MG63 (cell line): ENCODE results near the gene ZNF624. TPM values are rescaled to one million over a fixed set of nuclear protein-coding genes. Genes with fewer than 3 reads are reported as not detected.
"Not testable (repeated sequence)": the region's sequence is repeated elsewhere in the genome, so short reads cannot be mapped to it uniquely, and the experiment has no call there.

Experiments
- DNase-seq: peaks from one replicate; pipeline ENCODE4 v3.0.0-alpha.2; 2020
- H3K27me3 ChIP-seq: fragments of 250-450 bp; sonication (Bioruptor Pico); 2 replicates; pipeline ENCODE4 v1.5.1; 2020; ENCODE audit warnings: mild to moderate bottlenecking, moderate library complexity
- H3K36me3 ChIP-seq: fragments of 250-450 bp; sonication (Bioruptor Pico); 2 replicates; pipeline ENCODE4 v1.5.1; 2020; ENCODE audit warnings: mild to moderate bottlenecking, moderate library complexity
- H3K4me3 ChIP-seq: fragments of 250-450 bp; sonication (Bioruptor Pico); 2 replicates; pipeline ENCODE4 v1.5.1; 2020; ENCODE audit warnings: mild to moderate bottlenecking, moderate library complexity
- H3K9me3 ChIP-seq: fragments of 250-450 bp; sonication (Bioruptor Pico); 2 replicates; pipeline ENCODE4 v1.5.1; 2020; ENCODE audit warnings: mild to moderate bottlenecking, moderate library complexity
- total RNA-seq: library from RNA; depleted of rRNA; stranded (reverse); fragments of >200 nt; shearing (Covaris generic); gene quantifications from 2 replicates; pipeline ENCODE4 v1.2.3, GENCODE V29; 2014; ENCODE audit warnings: low replicate concordance; rRNA removed

Gene ZNF624
- 1.9 and 2.8 TPM in 2 replicates for total RNA-seq

- H3K9me3 ChIP-seq: no peaks in the 10 kb centered on the region
- peak within 1 kb of the TSS; percentile 79 for H3K4me3 ChIP-seq
- H3K27me3 ChIP-seq: no peaks in the 10 kb centered on the region
- DNase-seq: peak; percentile 89
- peaks cover 2% of the 10 kb centered on the region; the same call in 1 of the 2 replicates for H3K36me3 ChIP-seq
Measured at GRCh38 chr17:16653367-16654041, at the start of gene ZNF624. Gene ZNF624, minus strand, starts transcription at chr17:16653850.

GRCh38 chr17:16697603-16698002 lies 44.0 kb upstream of the ZNF624 start:
- not testable (repeated sequence) for H3K9me3 ChIP-seq, H3K4me3 ChIP-seq, H3K27me3 ChIP-seq, H3K36me3 ChIP-seq, DNase-seq

- not testable (repeated sequence) for H3K9me3 ChIP-seq, H3K4me3 ChIP-seq, H3K27me3 ChIP-seq, DNase-seq, H3K36me3 ChIP-seq
Measured at GRCh38 chr17:16690447-16690846, 36.8 kb upstream of the ZNF624 start.

GRCh38 chr17:16689731-16690281 lies 36.2 kb upstream of the ZNF624 start, which contains the start of gene CCDC144A:
Gene CCDC144A, plus strand, starts transcription at chr17:16690241. Its CDS starts 160 bp downstream, at chr17:16690401.
- H3K27me3 ChIP-seq, H3K9me3 ChIP-seq, DNase-seq, H3K4me3 ChIP-seq, H3K36me3 ChIP-seq: not testable (repeated sequence)

GRCh38 chr17:16687151-16687550 lies 33.5 kb upstream of the ZNF624 start:
- not testable (repeated sequence) for H3K9me3 ChIP-seq, H3K4me3 ChIP-seq, H3K27me3 ChIP-seq, DNase-seq, H3K36me3 ChIP-seq

GRCh38 chr17:16686019-16686418 lies 32.4 kb upstream of the ZNF624 start:
- H3K4me3 ChIP-seq, H3K27me3 ChIP-seq, H3K9me3 ChIP-seq, H3K36me3 ChIP-seq: not testable (repeated sequence)
- DNase-seq: peak; percentile 10

GRCh38 chr17:16683290-16684138 lies 29.9 kb upstream of the ZNF624 start:
- not testable (repeated sequence) for H3K4me3 ChIP-seq, DNase-seq, H3K9me3 ChIP-seq

GRCh38 chr17:16676676-16677268 lies 23.1 kb upstream of the ZNF624 start:
- H3K9me3 ChIP-seq: no peaks in the 10 kb centered on the region
- DNase-seq: no peak
- H3K4me3 ChIP-seq: no peak overlapping the region
- H3K27me3 ChIP-seq: no peaks in the 10 kb centered on the region
- H3K36me3 ChIP-seq: no peaks in the 10 kb centered on the region

More at GRCh38 chr17:16683290-16684138, 29.9 kb upstream of the ZNF624 start:
- H3K27me3 ChIP-seq, H3K36me3 ChIP-seq: not testable (repeated sequence)

- not testable (repeated sequence) for H3K36me3 ChIP-seq, H3K4me3 ChIP-seq, H3K27me3 ChIP-seq, H3K9me3 ChIP-seq
- DNase-seq: peak; percentile 18
Measured at GRCh38 chr17:16666907-16667636, 13.4 kb upstream of the ZNF624 start.

GRCh38 chr17:16666553-16666906 lies 12.9 kb upstream of the ZNF624 start:
- not testable (repeated sequence) for H3K27me3 ChIP-seq, H3K36me3 ChIP-seq, DNase-seq, H3K9me3 ChIP-seq, H3K4me3 ChIP-seq

GRCh38 chr17:16662936-16663335 lies 9.3 kb upstream of the ZNF624 start:
- no peaks in the 10 kb centered on the region for H3K27me3 ChIP-seq
- H3K36me3 ChIP-seq: no peaks in the 10 kb centered on the region
- H3K4me3 ChIP-seq: no peak overlapping the region
- no peak for DNase-seq
- H3K9me3 ChIP-seq: no peaks in the 10 kb centered on the region

- no peaks in the 10 kb centered on the region for H3K36me3 ChIP-seq
- no peaks in the 10 kb centered on the region for H3K9me3 ChIP-seq
- H3K4me3 ChIP-seq: no peak overlapping the region
- no peak for DNase-seq
- H3K27me3 ChIP-seq: no peaks in the 10 kb centered on the region
Measured at GRCh38 chr17:16661217-16661616, 7.6 kb upstream of the ZNF624 start.

- peaks cover 2% of the 10 kb centered on the region; the same call in 1 of the 2 replicates for H3K36me3 ChIP-seq
Measured at GRCh38 chr17:16652847-16653366, 743 bp downstream of the ZNF624 start.

GRCh38 chr17:16652252-16652651 lies 1.4 kb downstream of the ZNF624 start:
- Histone ChIP-seq H3K27me3 (no peaks in the 10 kb centered on the region), H3K36me3 (peaks cover 2% of the 10 kb centered on the region; the same call in 1 of the 2 replicates), H3K9me3 (no peaks in the 10 kb centered on the region), H3K4me3 (no peak overlapping the region)
- no peak for DNase-seq

More at GRCh38 chr17:16652847-16653366, 743 bp downstream of the ZNF624 start:
- Histone ChIP-seq H3K9me3 (no peaks in the 10 kb centered on the region), H3K27me3 (no peaks in the 10 kb centered on the region), H3K4me3 (peak overlapping the region; percentile 79)
- DNase-seq: no peak

GRCh38 chr17:16649585-16649984 lies 4.1 kb downstream of the ZNF624 start:
- H3K27me3 ChIP-seq: no peaks in the 10 kb centered on the region
- H3K9me3 ChIP-seq: no peaks in the 10 kb centered on the region
- no peak for DNase-seq
- no peak overlapping the region for H3K4me3 ChIP-seq
- H3K36me3 ChIP-seq: peaks cover 2% of the 10 kb centered on the region; the same call in 1 of the 2 replicates

GRCh38 chr17:16639438-16639837 lies 14.2 kb downstream of the ZNF624 start:
- H3K9me3 ChIP-seq: no peaks in the 10 kb centered on the region
- DNase-seq: no peak
- no peak overlapping the region for H3K4me3 ChIP-seq
- no peaks in the 10 kb centered on the region for H3K27me3 ChIP-seq
- H3K36me3 ChIP-seq: no peaks in the 10 kb centered on the region; the same call in 1 of the 2 replicates
